SK-N-SH treated with all-trans-retinoic acid at 6 μM for 48 hours (cell line): ENCODE results near the gene PAX3.

Experiments
- ATAC-seq: fragments of 200-7000 bp; cut with Tn5 transposase; 3 replicates; pipeline ENCODE4 v1.9.1; 2020; ENCODE audit warnings: mild to moderate bottlenecking, moderate library complexity
- ARNTL ChIP-seq: fragments of 450-650 bp; formaldehyde crosslinking; IDR thresholded peaks from 2 replicates; pipeline ENCODE4 v1.5.0; 2020; ENCODE audit warnings: low read depth, mild to moderate bottlenecking, moderate library complexity, borderline replicate concordance
- BACH2 ChIP-seq: fragments of 250-450 bp; sonication (Bioruptor Pico); IDR thresholded peaks from 2 replicates; pipeline ENCODE4 v1.9.0; 2021; ENCODE audit warnings: mild to moderate bottlenecking, borderline replicate concordance
- CSDC2 ChIP-seq: fragments of 250-450 bp; sonication (Bioruptor Pico); IDR thresholded peaks from 2 replicates; pipeline ENCODE4 v1.5.0; 2020; ENCODE audit warnings: mild to moderate bottlenecking, moderate library complexity
- ESRRG ChIP-seq: fragments of 250-450 bp; sonication (Bioruptor Pico); IDR thresholded peaks from 2 replicates; pipeline ENCODE4 v1.6.1; 2021; ENCODE audit warnings: mild to moderate bottlenecking
- GLIS3 ChIP-seq: fragments of 250-450 bp; sonication (Bioruptor Pico); IDR thresholded peaks from 2 replicates; pipeline ENCODE4 v1.5.0; 2020; ENCODE audit warnings: mild to moderate bottlenecking, moderate library complexity
- ISL1 ChIP-seq: fragments of 250-450 bp; sonication (Bioruptor Pico); IDR thresholded peaks from 2 replicates; pipeline ENCODE4 v2.1.2; 2022; ENCODE audit warnings: mild to moderate bottlenecking, moderate library complexity
- OSR1 ChIP-seq: fragments of 250-450 bp; sonication (Bioruptor Pico); IDR thresholded peaks from 2 replicates; pipeline ENCODE4 v1.8.0; 2022; ENCODE audit warnings: moderate library complexity, mild to moderate bottlenecking, inconsistent platforms
- PPARA ChIP-seq: fragments of 250-450 bp; sonication (Bioruptor Pico); IDR thresholded peaks from 2 replicates; pipeline ENCODE4 v1.5.0; 2020; ENCODE audit warnings: mild to moderate bottlenecking, borderline replicate concordance
- RARB ChIP-seq: fragments of 250-450 bp; sonication (Bioruptor Pico); IDR thresholded peaks from 2 replicates; pipeline ENCODE4 v1.8.0; 2021; ENCODE audit warnings: mild to moderate bottlenecking, moderate library complexity
- SNAI2 ChIP-seq: fragments of 250-450 bp; sonication (Bioruptor Pico); IDR thresholded peaks from 2 replicates; pipeline ENCODE4 v1.5.0; 2020; ENCODE audit warnings: mild to moderate bottlenecking, moderate library complexity
- TCF4 ChIP-seq: fragments of 250-450 bp; sonication (Bioruptor Pico); IDR thresholded peaks from 2 replicates; pipeline ENCODE4 v1.8.0; 2021; ENCODE audit warnings: mild to moderate bottlenecking, moderate library complexity, borderline replicate concordance
- TOX ChIP-seq: fragments of 250-450 bp; sonication (Bioruptor Pico); IDR thresholded peaks from 2 replicates; pipeline ENCODE4 v1.8.0; 2021; ENCODE audit warnings: mild to moderate bottlenecking, moderate library complexity, borderline replicate concordance
- ZC3H10 ChIP-seq: fragments of 250-450 bp; sonication (Bioruptor Pico); IDR thresholded peaks from 2 replicates; pipeline ENCODE4 v1.5.1; 2021; ENCODE audit warnings: mild to moderate bottlenecking, moderate library complexity
- ZFP3 ChIP-seq: fragments of 250-450 bp; sonication (Bioruptor Pico); IDR thresholded peaks from 2 replicates; pipeline ENCODE4 v1.5.0; 2020; ENCODE audit warnings: mild to moderate bottlenecking, moderate library complexity
- ZFP30 ChIP-seq: fragments of 450-650 bp; formaldehyde crosslinking; IDR thresholded peaks from 2 replicates; pipeline ENCODE4 v1.5.0; 2022; ENCODE audit warnings: mild to moderate bottlenecking, moderate library complexity
- ZNF565 ChIP-seq: fragments of 450-650 bp; formaldehyde crosslinking; conservative IDR thresholded peaks from 2 replicates; pipeline ENCODE4 v1.5.0; 2020; ENCODE audit warnings: low read depth, mild to moderate bottlenecking, moderate library complexity
- ZNF70 ChIP-seq: fragments of 450-650 bp; formaldehyde crosslinking; IDR thresholded peaks from 2 replicates; pipeline ENCODE4 v1.5.0; 2020; ENCODE audit warnings: mild to moderate bottlenecking, moderate library complexity
- ZNF8 ChIP-seq: fragments of 450-650 bp; formaldehyde crosslinking; IDR thresholded peaks from 2 replicates; pipeline ENCODE4 v1.5.0; 2020; ENCODE audit warnings: mild to moderate bottlenecking, moderate library complexity
- TF ChIP-seq, protein P1 (sequence below): fragments of 250-450 bp; sonication (Bioruptor Pico); IDR thresholded peaks from 2 replicates; pipeline ENCODE4 v1.5.1; 2020; ENCODE audit warnings: low read depth, mild to moderate bottlenecking, moderate library complexity
- TF ChIP-seq, protein P2 (sequence below): fragments of 250-450 bp; sonication (Bioruptor Pico); IDR thresholded peaks from 2 replicates; pipeline ENCODE4 v1.8.0; 2021; ENCODE audit warnings: low read depth, mild to moderate bottlenecking, moderate library complexity, borderline replicate concordance
- TF ChIP-seq, protein P3 (sequence below): fragments of 250-450 bp; sonication (Bioruptor Pico); IDR thresholded peaks from 2 replicates; pipeline ENCODE4 v1.5.1; 2021; ENCODE audit warnings: mild to moderate bottlenecking, moderate library complexity
- TF ChIP-seq, protein P4 (sequence below): fragments of 250-450 bp; sonication (Bioruptor Pico); IDR thresholded peaks from 2 replicates; pipeline ENCODE4 v1.8.0; 2020; ENCODE audit warnings: mild to moderate bottlenecking, moderate library complexity, borderline replicate concordance

Gene PAX3

DNA sequence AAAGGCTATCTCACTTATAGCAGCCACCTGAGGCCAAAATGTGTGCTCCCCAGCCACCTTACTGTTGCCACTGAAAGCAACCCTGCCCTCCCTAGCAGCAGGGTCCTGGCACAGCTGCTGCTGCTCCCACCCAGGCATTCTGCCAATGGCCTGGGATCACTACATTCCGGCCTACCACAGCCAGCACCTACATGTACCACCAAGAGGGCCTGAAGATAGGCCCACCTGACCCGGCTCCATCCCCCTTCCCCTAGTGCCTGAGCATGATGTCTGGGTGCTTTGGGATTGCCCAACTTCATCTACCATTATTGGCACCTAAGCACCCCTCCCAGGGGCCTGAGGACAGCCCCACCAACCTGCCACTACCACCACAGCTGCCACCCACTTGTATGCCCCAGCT lies 34.6 kb upstream of the PAX3 start:
- no peak for ATAC-seq
- no peak for TF ChIP-seq SNAI2
- no peak for TF ChIP-seq TCF4 (CRISPR knock-in tag)
- no peak for TF ChIP-seq ZFP30
- no peak for TF ChIP-seq ZNF565 (CRISPR knock-in tag)
- TF ChIP-seq, protein P1, sequence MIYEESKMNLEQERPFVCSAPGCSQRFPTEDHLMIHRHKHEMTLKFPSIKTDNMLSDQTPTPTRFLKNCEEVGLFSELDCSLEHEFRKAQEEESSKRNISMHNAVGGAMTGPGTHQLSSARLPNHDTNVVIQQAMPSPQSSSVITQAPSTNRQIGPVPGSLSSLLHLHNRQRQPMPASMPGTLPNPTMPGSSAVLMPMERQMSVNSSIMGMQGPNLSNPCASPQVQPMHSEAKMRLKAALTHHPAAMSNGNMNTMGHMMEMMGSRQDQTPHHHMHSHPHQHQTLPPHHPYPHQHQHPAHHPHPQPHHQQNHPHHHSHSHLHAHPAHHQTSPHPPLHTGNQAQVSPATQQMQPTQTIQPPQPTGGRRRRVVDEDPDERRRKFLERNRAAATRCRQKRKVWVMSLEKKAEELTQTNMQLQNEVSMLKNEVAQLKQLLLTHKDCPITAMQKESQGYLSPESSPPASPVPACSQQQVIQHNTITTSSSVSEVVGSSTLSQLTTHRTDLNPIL (CRISPR knock-in tag) = no peak
- no peak for TF ChIP-seq ZC3H10 (CRISPR knock-in tag)
- TF ChIP-seq ISL1 (CRISPR knock-in tag) = no peak
- no peak for TF ChIP-seq CSDC2 (CRISPR knock-in tag)
- no peak for TF ChIP-seq ARNTL (CRISPR knock-in tag)
- TF ChIP-seq ZNF70 (CRISPR knock-in tag) = no peak
- TF ChIP-seq ZNF8 (CRISPR knock-in tag) = no peak
- TF ChIP-seq, protein P2, sequence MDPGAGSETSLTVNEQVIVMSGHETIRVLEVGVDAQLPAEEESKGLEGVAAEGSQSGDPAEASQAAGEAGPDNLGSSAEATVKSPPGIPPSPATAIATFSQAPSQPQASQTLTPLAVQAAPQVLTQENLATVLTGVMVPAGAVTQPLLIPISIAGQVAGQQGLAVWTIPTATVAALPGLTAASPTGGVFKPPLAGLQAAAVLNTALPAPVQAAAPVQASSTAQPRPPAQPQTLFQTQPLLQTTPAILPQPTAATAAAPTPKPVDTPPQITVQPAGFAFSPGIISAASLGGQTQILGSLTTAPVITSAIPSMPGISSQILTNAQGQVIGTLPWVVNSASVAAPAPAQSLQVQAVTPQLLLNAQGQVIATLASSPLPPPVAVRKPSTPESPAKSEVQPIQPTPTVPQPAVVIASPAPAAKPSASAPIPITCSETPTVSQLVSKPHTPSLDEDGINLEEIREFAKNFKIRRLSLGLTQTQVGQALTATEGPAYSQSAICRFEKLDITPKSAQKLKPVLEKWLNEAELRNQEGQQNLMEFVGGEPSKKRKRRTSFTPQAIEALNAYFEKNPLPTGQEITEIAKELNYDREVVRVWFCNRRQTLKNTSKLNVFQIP (CRISPR knock-in tag) = no peak
- TF ChIP-seq, protein P3, sequence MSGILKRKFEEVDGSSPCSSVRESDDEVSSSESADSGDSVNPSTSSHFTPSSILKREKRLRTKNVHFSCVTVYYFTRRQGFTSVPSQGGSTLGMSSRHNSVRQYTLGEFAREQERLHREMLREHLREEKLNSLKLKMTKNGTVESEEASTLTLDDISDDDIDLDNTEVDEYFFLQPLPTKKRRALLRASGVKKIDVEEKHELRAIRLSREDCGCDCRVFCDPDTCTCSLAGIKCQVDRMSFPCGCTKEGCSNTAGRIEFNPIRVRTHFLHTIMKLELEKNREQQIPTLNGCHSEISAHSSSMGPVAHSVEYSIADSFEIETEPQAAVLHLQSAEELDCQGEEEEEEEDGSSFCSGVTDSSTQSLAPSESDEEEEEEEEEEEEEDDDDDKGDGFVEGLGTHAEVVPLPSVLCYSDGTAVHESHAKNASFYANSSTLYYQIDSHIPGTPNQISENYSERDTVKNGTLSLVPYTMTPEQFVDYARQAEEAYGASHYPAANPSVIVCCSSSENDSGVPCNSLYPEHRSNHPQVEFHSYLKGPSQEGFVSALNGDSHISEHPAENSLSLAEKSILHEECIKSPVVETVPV = no peak
- TF ChIP-seq BACH2 = no peak
- TF ChIP-seq, protein P4, sequence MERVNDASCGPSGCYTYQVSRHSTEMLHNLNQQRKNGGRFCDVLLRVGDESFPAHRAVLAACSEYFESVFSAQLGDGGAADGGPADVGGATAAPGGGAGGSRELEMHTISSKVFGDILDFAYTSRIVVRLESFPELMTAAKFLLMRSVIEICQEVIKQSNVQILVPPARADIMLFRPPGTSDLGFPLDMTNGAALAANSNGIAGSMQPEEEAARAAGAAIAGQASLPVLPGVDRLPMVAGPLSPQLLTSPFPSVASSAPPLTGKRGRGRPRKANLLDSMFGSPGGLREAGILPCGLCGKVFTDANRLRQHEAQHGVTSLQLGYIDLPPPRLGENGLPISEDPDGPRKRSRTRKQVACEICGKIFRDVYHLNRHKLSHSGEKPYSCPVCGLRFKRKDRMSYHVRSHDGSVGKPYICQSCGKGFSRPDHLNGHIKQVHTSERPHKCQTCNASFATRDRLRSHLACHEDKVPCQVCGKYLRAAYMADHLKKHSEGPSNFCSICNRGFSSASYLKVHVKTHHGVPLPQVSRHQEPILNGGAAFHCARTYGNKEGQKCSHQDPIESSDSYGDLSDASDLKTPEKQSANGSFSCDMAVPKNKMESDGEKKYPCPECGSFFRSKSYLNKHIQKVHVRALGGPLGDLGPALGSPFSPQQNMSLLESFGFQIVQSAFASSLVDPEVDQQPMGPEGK (CRISPR knock-in tag) = no peak
- no peak for TF ChIP-seq RARB (CRISPR knock-in tag)
- no peak for TF ChIP-seq GLIS3 (CRISPR knock-in tag)
- TF ChIP-seq ESRRG = no peak

DNA sequence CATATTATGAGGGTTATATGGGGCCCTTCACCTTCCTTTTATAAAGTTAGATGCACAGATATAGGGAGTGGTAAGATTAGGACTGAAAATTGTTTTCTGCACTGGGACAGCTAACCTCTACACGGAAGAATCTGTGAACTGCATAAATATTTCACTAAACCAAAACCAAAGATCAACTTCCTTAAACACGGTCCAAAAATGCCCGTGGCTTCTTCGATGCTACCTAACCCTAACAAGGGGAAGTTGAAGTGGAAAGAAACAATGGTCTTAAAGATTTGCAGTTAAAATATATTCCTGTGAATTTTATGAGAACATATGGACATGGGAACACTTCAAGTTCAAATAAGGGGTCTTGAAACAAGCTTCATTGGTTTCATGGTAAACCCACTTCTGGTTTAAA lies 33.3 kb upstream of the PAX3 start:
- no peak for ATAC-seq
- TF ChIP-seq SNAI2 = no peak
- TF ChIP-seq, protein P1 (CRISPR knock-in tag) = no peak
- TF ChIP-seq ZNF565 (CRISPR knock-in tag) = no peak
- no peak for TF ChIP-seq ZFP3 (CRISPR knock-in tag)
- TF ChIP-seq TOX = no peak
- TF ChIP-seq TCF4 (CRISPR knock-in tag) = no peak
- no peak for TF ChIP-seq ZFP30
- no peak for TF ChIP-seq ZNF70 (CRISPR knock-in tag)
- TF ChIP-seq RARB (CRISPR knock-in tag) = no peak
- TF ChIP-seq, protein P4 (CRISPR knock-in tag) = no peak
- TF ChIP-seq ZC3H10 (CRISPR knock-in tag) = no peak
- no peak for TF ChIP-seq PPARA
- TF ChIP-seq, protein P3 = no peak
- no peak for TF ChIP-seq BACH2
- TF ChIP-seq OSR1 (CRISPR knock-in tag) = no peak
- TF ChIP-seq, protein P2 (CRISPR knock-in tag) = no peak
